ENCODE measurements around the gene RFWD3. TPM values are rescaled to one million over a fixed set of nuclear protein-coding genes. Genes with fewer than 3 reads are reported as not detected.

RFWD3 gene
- total RNA-seq, 1 donor from 2014 or later, result 9.8 TPM

DNA sequence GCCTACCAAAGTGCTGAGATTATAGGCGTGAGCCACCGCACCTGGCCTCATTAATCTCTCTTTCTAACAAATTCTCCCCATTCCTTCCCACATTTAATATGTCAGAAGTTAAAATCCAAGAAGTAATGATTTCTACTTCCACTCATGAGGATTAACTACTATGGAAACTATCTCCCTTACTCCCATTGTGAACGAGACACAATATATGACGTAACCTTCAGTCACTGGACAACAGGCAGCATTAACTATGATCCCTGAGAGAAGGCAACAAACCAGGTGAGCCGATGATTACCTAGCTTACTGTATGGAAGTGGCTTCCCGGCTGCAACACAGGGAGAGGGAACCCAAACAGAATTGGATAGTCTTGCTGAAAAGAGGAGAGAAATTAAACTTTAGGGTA is 79.7 kb downstream of the RFWD3 start:
- FAIRE-seq (no peak), DNase-seq (ENCODE audit: low spot score in 2 of 2) (no peak)

DNA sequence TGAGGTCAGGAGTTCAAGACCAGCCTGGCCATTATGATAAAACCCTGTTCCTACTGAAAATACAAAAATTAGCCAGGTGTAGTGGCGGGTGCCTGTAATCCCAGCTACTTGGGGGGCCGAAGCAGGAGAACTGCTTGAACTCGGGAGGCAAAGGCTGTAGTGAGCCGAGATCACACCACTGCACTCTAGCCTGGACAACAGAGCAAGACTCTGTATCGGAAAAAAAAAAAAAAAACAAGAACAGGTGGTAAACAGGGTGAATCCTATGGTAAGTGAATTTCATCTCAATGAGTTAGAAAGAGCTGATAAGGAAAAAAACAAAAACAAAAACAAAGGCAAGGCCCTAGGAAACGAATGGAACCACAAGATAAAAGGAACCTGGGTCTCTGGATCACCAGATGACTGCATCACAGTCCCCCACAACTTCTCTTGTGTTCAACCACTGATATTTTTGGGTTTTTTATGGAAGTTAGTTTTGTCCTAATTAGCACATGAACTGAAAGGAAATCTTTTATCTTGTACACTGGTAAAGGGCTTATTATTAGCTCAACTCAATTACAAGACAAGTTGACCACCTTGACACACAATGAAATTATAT is 80.7 kb downstream of the RFWD3 start:
- FAIRE-seq (no peak), DNase-seq (ENCODE audit: low spot score in 2 of 2) (no peak)

DNA sequence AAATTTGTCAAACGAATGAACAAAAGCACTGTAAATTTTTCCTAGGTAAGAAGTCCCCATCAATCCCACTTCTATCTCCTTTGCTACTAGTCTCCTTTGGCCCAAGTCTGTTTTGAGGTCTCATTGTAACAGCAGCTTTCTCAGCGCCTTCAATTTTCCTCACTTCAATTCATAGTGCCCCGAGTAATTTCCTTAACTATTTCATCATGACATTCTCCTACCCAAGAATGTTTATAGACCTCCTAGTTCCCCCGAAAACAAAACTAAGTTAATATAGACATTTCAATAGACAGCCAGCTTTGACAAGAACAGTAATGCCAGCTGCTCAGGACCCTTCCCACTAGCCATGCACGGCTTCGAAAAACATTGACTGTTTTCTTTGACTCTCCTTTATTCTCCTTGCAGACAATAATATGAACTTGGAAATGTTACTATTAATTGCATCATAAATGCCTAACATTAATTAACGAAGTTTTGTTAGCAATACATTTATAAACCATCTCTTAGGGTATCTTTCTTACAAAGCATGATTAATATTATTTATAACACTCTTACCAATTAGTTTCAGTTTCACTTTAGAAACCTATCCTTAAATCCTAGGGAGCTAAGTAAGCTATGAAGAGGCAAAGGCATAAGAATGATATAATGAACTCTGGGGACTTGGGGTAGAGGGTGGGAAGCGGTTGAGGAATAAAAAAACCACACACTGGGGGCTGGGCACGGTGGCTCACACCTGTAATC is 82.6 kb downstream of the RFWD3 start:
- FAIRE-seq, result no peak
- no peak for DNase-seq (ENCODE audit: low spot score in 2 of 2)

GRCh38 chr16:74582970-74583369 is 83.7 kb downstream of the RFWD3 start:
- no peak for FAIRE-seq
- no peak for DNase-seq (ENCODE audit: low spot score in 2 of 2)

DNA sequence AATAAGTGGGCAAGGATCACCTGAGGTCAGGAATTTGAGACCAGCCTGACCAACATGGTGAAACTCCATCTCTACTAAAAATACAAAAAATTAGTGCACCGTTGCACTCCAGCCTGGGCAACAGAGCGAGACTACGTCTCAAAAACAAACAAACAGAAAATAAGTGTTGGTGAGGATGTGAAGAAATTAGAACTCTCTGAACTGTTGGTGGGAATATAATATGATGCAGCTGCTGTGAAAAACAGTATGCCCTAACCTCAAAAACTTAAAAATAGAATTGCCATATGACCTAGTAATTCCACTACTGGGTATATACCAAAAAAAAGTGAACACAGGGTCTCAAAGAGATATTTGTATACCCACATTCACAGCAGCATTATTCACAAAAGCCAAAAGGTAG is 85.8 kb downstream of the RFWD3 start:
- DNase-seq (ENCODE audit: low spot score in 2 of 2) (no peak), FAIRE-seq (no peak)

DNA sequence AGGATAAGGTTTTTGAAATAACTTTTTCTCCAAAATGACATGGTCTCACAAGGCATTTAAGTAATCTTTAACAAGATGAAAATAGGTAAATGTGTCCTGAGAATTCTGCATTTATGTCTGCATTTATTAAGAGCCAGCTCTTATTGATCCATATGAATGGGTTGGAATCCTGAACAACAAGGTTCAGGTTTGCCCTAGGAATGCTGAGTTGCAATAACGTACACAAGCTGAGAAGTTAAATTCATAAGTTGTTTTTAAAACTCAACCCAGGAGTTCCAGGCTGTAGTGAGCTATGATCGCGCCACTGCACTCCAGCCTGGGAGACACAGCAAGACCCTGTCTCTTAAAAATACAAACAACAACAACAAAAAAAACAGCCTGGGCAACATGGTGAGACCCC is 87.8 kb downstream of the RFWD3 start:
- no peak for DNase-seq (ENCODE audit: low spot score in 2 of 2)
- FAIRE-seq, result no peak

- FAIRE-seq (no peak), DNase-seq (ENCODE audit: low spot score in 2 of 2) (no peak)
These were observed 88.2 kb downstream of the RFWD3 start for GRCh38 chr16:74578433-74578832.

DNA sequence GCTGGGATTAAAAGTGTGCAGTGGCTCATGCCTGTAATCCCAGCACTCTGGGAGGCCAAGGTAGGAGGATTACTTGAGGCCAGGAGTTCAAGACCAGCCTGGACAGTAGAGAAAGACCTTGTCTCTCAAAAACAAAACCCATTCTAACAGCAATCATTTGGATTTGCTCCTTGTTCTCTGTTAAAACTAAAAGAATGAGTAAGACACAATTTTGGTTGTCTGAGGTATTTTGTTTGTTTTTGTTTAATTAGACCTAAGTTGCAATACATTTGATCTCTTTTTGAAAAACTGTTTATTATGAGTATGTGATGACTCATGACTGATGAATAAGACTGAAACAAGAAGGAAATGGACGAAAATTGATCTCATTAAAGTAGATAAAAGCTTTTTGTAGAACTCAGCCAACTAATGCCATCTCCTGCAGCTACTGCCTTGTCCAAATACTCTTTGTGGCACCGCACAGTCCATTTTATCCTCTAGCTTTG is 88.8 kb downstream of the RFWD3 start:
- DNase-seq (ENCODE audit: low spot score in 2 of 2) (no peak), FAIRE-seq (no peak)

DNA sequence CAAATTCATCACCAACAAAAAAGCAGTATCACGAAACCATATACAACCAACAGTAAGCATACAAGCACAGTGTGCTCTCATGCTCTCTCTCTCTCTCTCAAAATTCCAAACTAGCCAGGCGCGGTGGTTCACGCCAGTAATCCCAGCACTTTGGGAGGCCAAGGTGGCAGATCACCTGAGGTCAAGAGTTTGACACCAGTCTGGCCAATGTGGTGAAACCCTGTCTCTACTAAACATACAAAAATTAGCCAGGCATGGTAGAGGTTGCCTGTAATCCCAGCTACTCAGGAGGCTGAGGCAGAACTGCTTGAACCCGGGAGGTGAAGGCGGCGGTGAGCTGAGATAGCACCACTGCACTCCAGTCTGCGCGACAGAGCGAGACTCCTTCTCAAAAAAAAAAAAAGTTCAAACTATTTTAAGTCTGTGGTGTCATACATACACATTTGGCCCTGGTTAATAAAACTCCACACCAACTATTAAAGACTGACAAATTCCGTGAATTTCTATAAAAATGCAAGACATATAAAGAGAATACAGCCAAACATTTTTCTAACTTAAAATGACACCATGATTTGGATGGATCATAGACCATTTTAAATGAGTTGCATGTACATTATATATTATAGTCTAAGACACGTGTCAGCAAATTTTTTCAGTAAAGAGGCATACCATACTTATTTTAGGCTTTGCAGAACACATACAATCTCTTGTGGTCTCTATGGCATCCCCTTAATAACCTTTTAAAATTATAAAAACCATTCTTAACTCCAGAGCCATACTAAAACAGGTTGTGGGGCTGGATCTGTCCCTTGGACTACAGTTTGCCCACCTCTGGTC is 90.7 kb downstream of the RFWD3 start:
- FAIRE-seq (no peak), DNase-seq (ENCODE audit: low spot score in 2 of 2) (no peak)

GRCh38 chr16:74575175-74575806 is 91.4 kb downstream of the RFWD3 start:
- no peak for FAIRE-seq

GRCh38 chr16:74574146-74574545 is 92.5 kb downstream of the RFWD3 start:
- FAIRE-seq, result no peak

More at GRCh38 chr16:74575175-74575806, 91.4 kb downstream of the RFWD3 start:
- DNase-seq (ENCODE audit: low spot score in 2 of 2), result no peak

GRCh38 chr16:74573622-74574021 is 93.1 kb downstream of the RFWD3 start:
- no peak for DNase-seq (ENCODE audit: low spot score in 2 of 2)
- FAIRE-seq, result no peak

More at GRCh38 chr16:74574146-74574545, 92.5 kb downstream of the RFWD3 start:
- no peak for DNase-seq (ENCODE audit: low spot score in 2 of 2)

Other genes starting within 250 kb of the RFWD3 start
- gene CLEC18B, start 245.4 kb downstream of the RFWD3 start, total RNA-seq, result 0.82 TPM
- gene GLG1, start 59.8 kb downstream of the RFWD3 start, total RNA-seq, result 64.8 TPM
- gene MLKL, start 34.0 kb upstream of the RFWD3 start, total RNA-seq, result 0.82 TPM
- 0.41 TPM for gene FA2H, start 107.9 kb upstream of the RFWD3 start, total RNA-seq